Fibroblast of mammary gland (primary cell): ENCODE measurements around the gene BCOR.

Experiments
- DNase-seq: peaks from one replicate; pipeline ENCODE4 v3.0.0-alpha.2; 2010; ENCODE audit warnings: low read depth
- H3K4me3 ChIP-seq: 2 replicates; pipeline ENCODE4 v1.5.1; 2011; ENCODE audit warnings: low read depth, mild to moderate bottlenecking, low read length, moderate library complexity; ENCODE audit not compliant: control insufficient read depth
- CTCF ChIP-seq: conservative IDR thresholded peaks from 2 replicates; pipeline ENCODE4 v1.5.1; 2011; ENCODE audit warnings: low read depth, low read length, inconsistent platforms; ENCODE audit not compliant: control insufficient read depth, insufficient read depth

BCOR gene

GRCh38 chrX:40010550-40011321 lies 87.0 kb downstream of the BCOR start:
- no peak for DNase-seq
- TF ChIP-seq CTCF: no peak
- no peak overlapping the region for H3K4me3 ChIP-seq

- no peak for TF ChIP-seq CTCF
- DNase-seq: no peak
- no peak overlapping the region for H3K4me3 ChIP-seq
These were observed 87.9 kb downstream of the BCOR start for GRCh38 chrX:40009890-40010289.

GRCh38 chrX:40009462-40009851 lies 88.3 kb downstream of the BCOR start:
- DNase-seq: no peak
- TF ChIP-seq CTCF: no peak
- H3K4me3 ChIP-seq: no peak overlapping the region

GRCh38 chrX:40008791-40009461 lies 88.8 kb downstream of the BCOR start:
- H3K4me3 ChIP-seq: no peak overlapping the region
- no peak for DNase-seq
- no peak for TF ChIP-seq CTCF

- H3K4me3 ChIP-seq: no peak overlapping the region
- TF ChIP-seq CTCF: no peak
- no peak for DNase-seq
These were observed 89.7 kb downstream of the BCOR start for GRCh38 chrX:40007756-40008705.

- no peak for TF ChIP-seq CTCF
- no peak for DNase-seq
- H3K4me3 ChIP-seq: no peak overlapping the region
These were observed 90.5 kb downstream of the BCOR start for GRCh38 chrX:40007131-40007755.
